GM18508 (cell line): ENCODE results near the gene ZNF793.

Experiments
- ATAC-seq: cut with Tn5 transposase; IDR thresholded peaks from one replicate; pipeline ENCODE4 v1.9.1; 2021; ENCODE audit warnings: moderate number of reproducible peaks; ENCODE audit not compliant: insufficient read depth, unreplicated experiment

ZNF793 gene

DNA sequence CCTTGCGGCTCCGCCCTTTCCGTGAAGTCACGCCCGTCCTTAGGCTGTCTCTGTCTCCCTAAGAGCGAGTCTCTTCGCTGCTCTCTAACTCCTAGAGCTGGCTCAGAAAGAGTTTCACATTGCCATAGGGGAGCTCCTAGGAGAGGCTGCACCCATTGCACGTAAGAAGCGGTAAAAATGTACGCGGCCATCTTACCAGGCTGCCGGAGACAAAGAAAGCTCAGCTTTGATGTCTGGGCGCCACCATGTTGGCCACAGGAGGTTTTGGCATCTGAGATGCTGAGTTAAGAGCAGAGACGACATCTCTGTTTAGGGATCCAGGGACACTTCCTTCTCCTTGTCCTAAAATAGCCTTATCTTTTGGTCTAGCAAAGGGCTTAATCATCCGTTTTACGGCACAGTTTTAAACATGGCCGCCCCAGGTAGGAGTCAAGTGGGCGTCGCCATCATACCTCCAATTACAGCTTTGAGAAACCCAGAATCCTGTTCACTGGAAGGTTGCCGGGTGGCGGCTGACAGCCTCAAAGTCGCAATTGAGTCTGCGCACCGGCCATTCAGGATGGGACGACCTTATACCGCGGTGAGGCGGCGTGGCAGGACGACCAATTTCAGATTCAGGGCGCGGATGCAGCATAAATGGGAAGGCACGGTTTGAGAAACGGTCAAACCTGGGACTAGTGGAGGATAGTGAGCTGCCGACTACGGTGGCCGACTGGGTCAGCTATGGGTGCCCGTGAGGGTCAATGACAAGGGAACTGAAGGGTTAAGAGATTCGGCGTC lies at the start of gene ZNF793:
TSS of gene ZNF793 (plus strand) at position 553 of the 780 bp plus-strand sequence. CDS start 16,501 bp downstream, outside the sequence.
- no peak for ATAC-seq

DNA sequence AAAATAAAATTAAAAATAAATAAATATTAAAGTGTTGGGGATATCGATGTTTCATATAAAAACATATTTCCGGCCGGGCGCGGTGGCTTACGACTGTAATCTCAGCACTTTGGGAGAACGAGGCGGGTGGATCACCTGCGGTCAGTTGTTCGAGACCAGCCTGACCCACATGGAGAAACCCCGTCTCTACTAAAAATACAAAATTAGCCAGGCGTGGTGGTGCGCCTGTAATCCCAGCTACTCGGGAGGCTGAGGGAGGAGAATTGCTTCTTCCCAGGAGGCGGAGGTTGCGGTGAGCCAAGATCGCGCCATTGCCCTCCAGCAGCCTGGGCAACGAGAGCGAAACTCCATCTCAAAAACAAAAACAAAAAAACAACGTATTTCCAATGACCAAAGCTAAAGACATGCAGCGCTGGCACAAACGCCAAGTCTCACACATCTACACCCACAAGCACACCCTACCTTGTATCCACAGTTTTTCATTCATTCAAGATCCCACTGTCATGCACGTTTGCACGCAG lies 40.4 kb upstream of the ZNF793 start:
- no peak for ATAC-seq

DNA sequence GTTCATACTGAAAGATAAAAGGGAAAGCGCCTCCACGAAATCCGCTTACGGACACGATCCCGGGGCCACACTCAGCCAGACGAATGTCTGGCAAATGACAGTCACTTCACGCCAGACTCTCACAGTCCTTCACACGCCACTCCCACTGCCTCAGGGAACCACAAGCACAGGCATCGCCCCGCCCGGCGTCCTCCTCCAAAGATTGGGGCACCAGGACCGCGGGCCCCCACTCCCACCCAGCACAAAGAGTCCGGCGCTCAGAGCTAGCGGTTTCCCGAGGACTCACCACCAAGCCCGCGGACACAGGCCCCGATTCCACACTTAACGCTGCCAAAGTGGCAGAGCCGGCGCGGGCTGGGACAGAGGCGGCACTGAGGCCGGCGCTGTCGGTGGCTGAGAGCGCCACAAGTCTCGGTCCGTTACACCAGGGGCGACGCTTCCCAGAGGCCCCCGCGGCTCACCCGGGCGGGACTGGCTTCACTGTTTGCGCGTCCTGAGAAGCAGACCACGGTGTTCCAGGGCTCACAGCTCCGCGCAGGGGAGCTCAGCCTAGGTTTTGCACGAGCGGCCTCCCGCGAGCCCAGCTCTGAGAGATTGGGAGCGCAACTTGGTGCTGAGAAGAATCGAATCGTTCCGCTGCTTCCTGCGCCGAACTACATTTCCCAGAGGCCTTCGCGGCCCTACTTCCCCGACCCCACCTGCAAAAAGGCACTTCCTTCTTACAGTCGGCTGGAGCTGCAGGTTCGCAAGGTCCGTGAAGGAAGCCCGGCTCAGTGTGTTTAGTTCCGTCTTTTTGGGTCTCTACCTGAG lies 39.7 kb upstream of the ZNF793 start, which contains the start of gene ZNF569:
TSS of gene ZNF569 (minus strand) at position 647 of the 810 bp plus-strand sequence. CDS start 22,523 bp downstream, outside the sequence.
- peak; percentile 46 for ATAC-seq

DNA sequence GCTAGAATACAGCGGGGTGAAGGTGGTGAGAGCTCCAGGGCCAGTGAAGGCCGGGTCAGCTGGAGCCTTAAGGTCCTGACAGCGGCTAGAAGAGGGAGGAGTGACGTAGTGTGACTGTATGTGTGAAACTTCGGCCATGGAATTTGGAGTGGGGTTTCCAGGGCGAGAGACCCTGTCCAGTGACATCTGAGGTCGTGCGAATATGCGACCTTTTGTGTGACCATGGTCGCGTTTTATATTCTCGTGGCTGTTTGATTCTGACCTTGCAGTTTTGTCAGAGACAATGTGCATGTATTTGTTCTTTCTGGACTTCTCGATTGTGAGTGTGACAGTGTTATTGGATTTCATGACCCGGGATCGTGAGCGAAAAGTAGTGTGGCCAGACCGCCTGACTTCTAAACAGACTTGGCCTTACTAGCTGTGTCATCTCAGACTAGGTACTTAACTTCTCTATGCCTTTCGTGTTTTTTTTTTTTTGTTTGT lies 39.1 kb upstream of the ZNF793 start:
- no peak for ATAC-seq

- ATAC-seq = no peak
These were observed 37.6 kb upstream of the ZNF793 start, which contains the start of gene ZNF570 for GRCh38 chr19:37468961-37469777. ZNF570 (plus strand) TSS chr19:37469356; CDS start chr19:37470355, 999 bp downstream.

- ATAC-seq = no peak
These were observed 36.5 kb upstream of the ZNF793 start for GRCh38 chr19:37470216-37470615.

GRCh38 chr19:37472165-37472564 lies 34.6 kb upstream of the ZNF793 start:
- no peak for ATAC-seq

DNA sequence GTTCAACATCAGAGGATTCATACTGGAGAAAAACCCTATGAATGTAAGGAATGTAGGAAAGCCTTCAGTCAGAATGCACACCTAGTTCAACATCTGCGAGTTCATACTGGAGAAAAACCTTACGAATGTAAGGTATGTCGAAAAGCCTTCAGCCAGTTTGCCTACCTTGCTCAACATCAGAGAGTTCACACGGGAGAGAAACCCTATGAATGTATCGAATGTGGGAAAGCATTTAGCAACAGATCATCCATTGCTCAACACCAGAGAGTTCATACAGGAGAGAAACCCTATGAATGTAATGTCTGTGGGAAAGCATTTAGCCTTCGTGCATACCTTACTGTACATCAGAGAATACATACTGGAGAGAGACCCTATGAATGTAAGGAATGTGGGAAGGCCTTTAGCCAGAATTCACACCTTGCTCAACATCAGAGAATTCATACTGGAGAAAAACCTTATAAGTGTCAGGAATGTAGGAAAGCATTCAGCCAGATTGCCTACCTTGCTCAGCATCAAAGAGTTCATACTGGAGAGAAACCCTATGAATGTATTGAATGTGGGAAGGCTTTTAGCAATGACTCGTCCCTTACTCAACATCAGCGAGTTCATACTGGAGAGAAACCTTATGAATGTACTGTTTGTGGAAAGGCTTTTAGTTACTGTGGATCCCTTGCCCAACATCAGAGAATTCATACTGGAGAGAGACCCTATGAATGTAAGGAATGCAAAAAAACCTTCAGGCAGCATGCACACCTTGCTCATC lies 22.2 kb upstream of the ZNF793 start:
- no peak for ATAC-seq

GRCh38 chr19:37492213-37492612 lies 14.5 kb upstream of the ZNF793 start:
- no peak for ATAC-seq

DNA sequence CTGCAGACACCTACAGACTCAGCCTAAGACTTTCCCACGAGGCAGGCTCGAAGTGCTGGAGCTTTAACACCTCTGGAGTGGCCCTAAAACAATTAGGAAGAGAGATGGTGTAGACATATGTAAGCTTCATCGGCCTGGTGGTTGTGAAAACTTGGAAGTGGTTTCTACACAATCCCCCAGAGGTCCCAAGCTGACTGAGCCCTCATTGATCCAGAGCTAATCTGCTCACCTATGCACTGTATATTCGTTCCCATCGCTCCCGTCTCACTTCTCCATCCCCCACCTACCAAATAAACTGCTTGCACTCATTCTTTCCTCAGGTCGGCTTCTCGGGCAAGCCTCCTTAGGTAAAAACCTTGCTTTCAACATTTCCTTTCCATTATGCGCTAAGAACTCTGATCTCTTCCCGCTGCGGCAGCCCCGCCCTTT lies 767 bp upstream of the ZNF793 start:
- ATAC-seq = no peak

DNA sequence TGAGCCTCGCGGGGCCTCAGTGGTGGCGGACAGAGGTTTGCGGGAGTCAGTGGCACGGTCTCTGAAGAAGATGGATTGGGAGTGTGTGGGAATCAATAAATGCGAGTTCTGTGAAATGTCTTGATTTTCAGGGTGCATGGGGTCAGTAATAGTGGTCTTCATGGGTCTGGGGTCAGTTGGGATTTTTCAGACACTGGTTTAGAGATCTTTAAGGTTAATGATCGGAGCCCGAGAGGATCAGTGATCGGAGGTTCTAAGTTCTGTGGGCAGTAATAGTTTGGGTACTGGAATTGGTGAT lies 377 bp downstream of the ZNF793 start:
- no peak for ATAC-seq

GRCh38 chr19:37511186-37511585 lies 4.4 kb downstream of the ZNF793 start:
- ATAC-seq = no peak

GRCh38 chr19:37511821-37512220 lies 5.1 kb downstream of the ZNF793 start:
- ATAC-seq = no peak

- no peak for ATAC-seq
These were observed 6.7 kb downstream of the ZNF793 start for GRCh38 chr19:37513397-37513796.

DNA sequence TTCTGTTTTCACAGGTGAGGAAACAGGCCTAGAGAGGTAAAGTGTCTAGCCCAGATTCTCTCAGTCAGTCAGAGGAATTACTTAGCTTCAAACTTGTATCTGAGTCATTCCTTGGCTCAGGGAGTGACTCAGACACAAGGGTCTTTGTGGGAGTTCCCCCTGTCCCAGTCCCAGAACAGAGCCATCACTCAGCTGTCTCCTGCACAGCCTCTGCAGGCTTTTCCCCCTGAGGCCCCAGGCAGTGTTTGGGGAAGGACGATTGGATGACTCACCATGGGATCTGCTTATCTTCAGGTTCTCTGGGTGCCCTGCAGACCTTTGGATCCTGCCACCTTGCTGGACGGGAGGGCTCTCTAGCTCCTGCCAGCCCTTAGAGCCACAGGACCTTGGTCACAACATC lies 13.2 kb downstream of the ZNF793 start:
- ATAC-seq = no peak

DNA sequence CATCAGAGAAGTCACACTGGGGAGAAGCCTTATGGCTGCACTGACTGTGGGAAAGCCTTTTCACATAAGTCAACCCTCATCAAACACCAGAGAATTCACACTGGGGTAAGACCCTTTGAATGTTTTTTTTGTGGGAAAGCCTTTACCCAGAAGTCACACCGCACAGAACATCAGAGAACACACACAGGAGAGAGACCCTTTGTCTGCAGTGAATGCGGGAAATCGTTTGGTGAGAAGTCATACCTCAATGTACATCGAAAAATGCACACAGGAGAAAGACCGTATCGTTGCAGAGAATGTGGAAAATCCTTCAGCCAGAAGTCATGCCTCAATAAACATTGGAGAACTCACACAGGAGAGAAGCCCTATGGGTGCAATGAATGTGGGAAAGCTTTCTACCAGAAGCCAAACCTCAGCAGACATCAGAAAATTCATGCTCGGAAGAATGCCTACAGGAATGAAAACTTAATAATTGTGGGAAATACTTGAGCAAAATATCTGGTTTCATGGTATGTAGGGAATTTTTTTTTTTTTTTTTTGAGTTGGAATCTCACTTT lies 30.7 kb downstream of the ZNF793 start:
- ATAC-seq = no peak

DNA sequence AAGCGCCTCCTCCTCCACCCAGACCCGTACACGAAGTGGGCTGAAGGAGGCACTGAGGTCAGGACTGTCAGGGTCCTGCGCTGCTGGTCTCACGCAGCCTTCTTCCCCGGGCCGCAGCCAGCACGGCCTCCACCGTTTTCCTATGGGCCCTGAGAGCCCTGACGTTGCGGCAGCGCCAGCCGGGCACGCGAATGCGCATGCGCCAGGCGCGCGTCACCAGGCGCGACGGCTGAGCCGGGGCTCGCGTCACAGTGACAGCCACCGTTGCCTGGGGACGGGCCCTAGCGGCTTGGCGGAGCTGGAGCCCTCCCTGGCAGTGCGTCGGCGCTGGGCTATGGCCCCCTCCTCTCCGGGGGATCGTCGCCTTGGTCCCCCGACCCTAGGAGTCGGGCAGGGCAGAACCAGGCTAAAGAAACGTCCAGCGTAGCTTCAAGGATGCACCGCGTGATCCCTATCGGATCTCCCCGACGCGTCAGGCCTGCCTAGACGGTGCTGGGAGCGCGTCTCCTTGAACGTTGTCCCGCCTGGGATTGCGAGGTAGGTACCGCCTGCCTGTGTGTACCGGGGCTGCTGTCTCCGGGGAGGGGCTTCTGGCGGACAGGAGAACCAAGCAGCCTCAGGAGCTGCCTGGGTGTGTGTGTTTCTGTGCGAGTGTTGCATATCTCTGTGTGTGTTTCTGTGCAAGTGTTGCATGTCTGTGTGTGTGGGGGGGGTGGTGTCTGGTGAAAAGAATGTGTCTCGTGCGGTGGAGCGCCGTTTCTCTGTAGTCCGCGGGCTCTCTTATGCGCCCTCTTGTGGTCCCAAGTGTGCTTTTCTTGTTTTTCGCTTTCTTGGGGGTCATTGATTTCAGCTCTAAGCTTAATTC lies 44.6 kb downstream of the ZNF793 start:
- no peak for ATAC-seq

DNA sequence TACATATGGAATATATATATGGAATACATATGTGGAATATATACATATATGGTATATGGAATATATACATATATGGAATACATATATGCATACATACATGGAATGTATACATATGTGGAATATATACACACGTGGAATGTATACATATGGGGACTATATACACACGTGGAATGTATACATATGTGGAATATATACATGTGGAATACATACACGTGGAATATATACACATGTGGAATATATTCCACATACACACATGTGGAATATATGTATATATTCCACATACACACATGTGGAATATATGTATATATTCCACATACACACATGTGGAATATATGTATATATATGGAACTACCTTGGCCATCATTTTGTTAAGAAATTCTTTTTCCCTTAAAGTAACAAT lies 56.8 kb downstream of the ZNF793 start:
- ATAC-seq = no peak
